SIG-M5 treated with dmso at 0.1 percent for 504 hours (cell line): ENCODE measurements around the gene PSMD10.

Experiments used
- DNase-seq: peaks from one replicate; lab custom pipeline; 2025; ENCODE audit not compliant: unreplicated experiment; lab: John Stamatoyannopoulos, UW

PSMD10 gene

GRCh38 chrX:108072746-108073145 is 18.6 kb downstream of the PSMD10 start:
- DNase-seq = no peak

- no peak for DNase-seq
These were observed 19.8 kb downstream of the PSMD10 start for GRCh38 chrX:108071578-108071977.

DNA sequence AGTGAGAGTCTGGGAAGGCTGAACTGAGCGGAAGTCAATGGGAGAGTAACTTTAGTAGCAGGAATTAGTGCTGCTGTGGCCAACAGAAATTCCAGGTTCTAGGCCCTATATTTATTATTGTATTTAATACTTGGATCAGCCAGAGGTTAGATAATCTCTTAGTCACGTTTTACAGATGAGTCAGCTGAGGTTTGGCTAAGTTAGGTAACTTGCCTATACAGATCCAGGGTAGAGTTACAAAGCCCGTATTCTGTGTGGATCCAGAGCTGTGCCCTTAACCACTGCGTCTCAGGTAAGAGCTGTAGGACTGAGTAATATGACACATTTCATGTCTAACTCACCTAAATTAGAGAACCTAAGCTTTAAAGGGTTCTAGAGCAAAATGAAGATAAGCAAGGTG is 20.5 kb downstream of the PSMD10 start:
- no peak for DNase-seq

GRCh38 chrX:108068121-108068520 is 23.2 kb downstream of the PSMD10 start:
- DNase-seq = no peak

- DNase-seq = no peak
These were observed 26.7 kb downstream of the PSMD10 start for GRCh38 chrX:108064613-108065012.

DNA sequence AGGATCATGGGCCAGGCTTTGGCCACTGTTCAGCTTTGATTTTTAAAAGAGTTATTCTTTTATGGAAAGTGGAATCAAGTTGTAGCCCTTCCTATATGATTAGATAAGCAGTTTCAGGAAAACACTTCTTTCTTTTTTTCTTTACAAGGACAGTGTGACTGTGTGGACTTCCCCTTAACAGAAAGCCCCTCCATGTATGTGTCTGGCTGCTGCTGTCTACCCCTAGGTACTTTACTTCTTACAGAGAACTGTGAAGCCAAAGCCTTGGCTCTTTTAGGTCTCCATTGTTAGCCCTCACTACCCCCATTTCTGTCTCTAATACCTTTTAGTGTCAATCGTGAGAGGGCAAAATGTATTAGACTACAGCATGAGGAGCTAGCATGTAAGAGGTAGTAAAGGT is 27.3 kb downstream of the PSMD10 start:
- DNase-seq = no peak

- DNase-seq = no peak
These were observed 31.5 kb downstream of the PSMD10 start for GRCh38 chrX:108059801-108060200.

- no peak for DNase-seq
These were observed 35.8 kb downstream of the PSMD10 start for GRCh38 chrX:108055546-108055945.

GRCh38 chrX:108053218-108053617 is 38.1 kb downstream of the PSMD10 start:
- DNase-seq = no peak

DNA sequence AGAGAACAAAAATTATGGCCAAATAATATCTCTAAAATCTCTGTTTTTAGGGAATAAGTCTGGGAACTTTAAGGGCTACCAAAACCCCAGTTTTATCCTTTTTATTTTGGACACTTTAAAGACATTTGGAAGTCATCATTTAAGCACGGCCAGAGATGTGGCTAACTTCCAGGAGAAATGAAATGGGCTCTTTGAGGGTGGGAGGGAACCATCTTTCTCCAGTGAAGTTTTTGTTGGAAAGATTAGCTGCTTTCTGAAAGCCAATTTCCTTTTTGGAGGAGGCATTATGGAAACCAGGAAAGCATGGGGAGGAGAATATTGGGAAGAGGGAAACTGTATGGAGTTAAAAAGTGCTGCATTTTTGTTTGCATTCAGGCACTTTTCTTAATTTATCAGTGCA is 41.7 kb downstream of the PSMD10 start:
- DNase-seq = no peak

GRCh38 chrX:108044554-108045256 is 46.6 kb downstream of the PSMD10 start, which contains the start of gene VSIG1:
Gene VSIG1, plus strand, starts transcription at chrX:108045065. Its CDS starts 66 bp downstream, at chrX:108045131.
- no peak for DNase-seq

DNA sequence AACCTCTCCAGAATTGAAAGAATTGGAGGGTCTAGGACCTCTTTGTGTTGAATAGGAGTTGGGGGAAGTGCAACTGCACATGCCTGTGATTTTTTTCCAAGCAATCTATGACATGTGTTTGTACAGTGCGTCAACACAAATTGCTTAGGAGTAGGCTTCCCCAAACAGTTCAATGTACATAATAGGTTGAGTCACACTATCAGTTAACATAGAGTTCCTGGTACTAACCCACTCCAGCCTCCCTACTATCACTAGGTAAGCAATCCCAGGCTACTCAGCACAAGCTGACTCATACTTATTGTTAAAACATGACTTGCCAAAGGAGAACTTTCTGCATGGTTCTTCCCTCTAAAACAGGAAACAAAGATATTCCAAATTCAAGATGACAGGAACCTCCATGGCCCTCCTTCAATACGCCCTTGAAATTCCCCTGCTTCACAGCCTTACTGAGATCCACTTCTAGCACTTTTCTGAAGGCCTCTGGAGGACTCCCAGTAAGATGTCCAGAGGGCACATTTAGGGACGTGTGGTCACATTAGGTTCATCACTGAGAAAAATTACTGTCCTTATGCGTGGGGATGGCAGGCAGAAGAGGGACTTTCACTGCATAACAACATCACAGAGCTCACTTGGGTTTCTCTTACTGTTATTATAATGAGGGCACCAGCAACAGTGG is 54.9 kb downstream of the PSMD10 start:
- peak; percentile 73 for DNase-seq

DNA sequence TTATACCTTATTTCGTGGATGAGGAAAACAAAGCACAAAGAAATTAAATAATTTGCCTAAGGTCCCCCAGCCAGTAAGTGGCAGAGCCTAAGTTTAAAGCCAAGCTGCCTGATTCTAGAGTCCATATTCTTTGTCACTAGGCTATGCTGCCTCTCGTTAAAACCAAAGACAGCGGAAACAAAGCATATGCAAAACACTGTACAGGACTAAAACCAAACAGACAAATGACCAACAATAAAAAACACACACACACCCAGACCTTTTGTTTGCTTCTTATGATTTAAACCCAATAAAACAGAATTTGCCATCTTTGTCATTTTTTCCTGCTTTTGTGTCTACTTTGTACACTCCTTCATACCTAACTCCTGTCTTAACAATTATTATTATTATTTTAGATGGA is 56.6 kb downstream of the PSMD10 start:
- DNase-seq = no peak
